ENCODE data around the gene PLEKHH1.

GRCh38 chr14:67547224-67547780, 14.2 kb downstream of the PLEKHH1 start:
- TF ChIP-seq SIN3A (IDR thresholded peaks at IDR 0.05; ENCODE audit: borderline replicate concordance, insufficient read depth, low read depth, low read length) (no peak), CTCF (IDR thresholded peaks at IDR 0.05) (no peak), POLR2AphosphoS5 (IDR thresholded peaks at IDR 0.05; ENCODE audit: low read depth, low read length) (no peak)

All from Panc1 (cell line).